Measurements from ENCODE around the gene ATP6V1G2.

Gene ATP6V1G2

GRCh38 chr6:31532644-31533454, 13.6 kb downstream of the ATP6V1G2 start:
- Histone ChIP-seq H3F3A (ENCODE audit: control insufficient read depth, insufficient read depth) (peaks cover 54% of the 10 kb centered on the region), H4K20me1 (ENCODE audit: control insufficient read depth, insufficient read depth, low read depth, low read length) (peaks cover 33% of the 10 kb centered on the region), H3K9me3 (ENCODE audit: control insufficient read depth, insufficient read depth, low read length) (no peaks in the 10 kb centered on the region)

GRCh38 chr6:31531771-31532643, 14.4 kb downstream of the ATP6V1G2 start:
- peaks cover 4% of the 10 kb centered on the region; the same call in 1 of the 2 replicates for H3K4me1 ChIP-seq (ENCODE audit: control insufficient read depth, low read length)
- H3K4me3 ChIP-seq (ENCODE audit: low read length): no peak overlapping the region
- TF ChIP-seq EZH2phosphoT487 (IDR thresholded peaks at IDR 0.05; ENCODE audit: borderline replicate concordance, low read length) (no peak), CTCF (IDR thresholded peaks at IDR 0.05; ENCODE audit: low read depth, low read length, poor library complexity, severe bottlenecking) (no peak)
- no peaks in the 10 kb centered on the region for H3K9me3 ChIP-seq (ENCODE audit: control insufficient read depth, insufficient read depth, low read length)
- H4K20me1 ChIP-seq (ENCODE audit: control insufficient read depth, insufficient read depth, low read depth, low read length): peaks cover 33% of the 10 kb centered on the region
- H3F3A ChIP-seq (ENCODE audit: control insufficient read depth, insufficient read depth): peaks cover 59% of the 10 kb centered on the region
- peaks cover 36% of the 10 kb centered on the region for H3K79me2 ChIP-seq (ENCODE audit: control insufficient read depth, low read length)
- H3K27me3 ChIP-seq (ENCODE audit: control insufficient read depth, low read length): no peaks in the 10 kb centered on the region
- H3K4me2 ChIP-seq (ENCODE audit: low read length): no peak overlapping the region
- peaks cover 80% of the 10 kb centered on the region for H3K36me3 ChIP-seq (ENCODE audit: control insufficient read depth, low read length)
- no peaks in the 10 kb centered on the region for H3K9me2 ChIP-seq (replicated peaks; ENCODE audit: control insufficient read depth, low read length)
- no peak overlapping the region for H3K27ac ChIP-seq (ENCODE audit: low read depth, low read length)

More at GRCh38 chr6:31532644-31533454, 13.6 kb downstream of the ATP6V1G2 start:
- Histone ChIP-seq H3K4me1 (ENCODE audit: control insufficient read depth, low read length) (peaks cover 4% of the 10 kb centered on the region; the same call in 1 of the 2 replicates), H3K36me3 (ENCODE audit: control insufficient read depth, low read length) (peaks cover 88% of the 10 kb centered on the region), H3K9me2 (replicated peaks; ENCODE audit: control insufficient read depth, low read length) (no peaks in the 10 kb centered on the region), H3K79me2 (ENCODE audit: control insufficient read depth, low read length) (peaks cover 45% of the 10 kb centered on the region), H3K27me3 (ENCODE audit: control insufficient read depth, low read length) (no peaks in the 10 kb centered on the region), H3K4me3 (ENCODE audit: low read length) (no peak overlapping the region), H3K4me2 (ENCODE audit: low read length) (no peak overlapping the region), H3K27ac (ENCODE audit: low read depth, low read length) (no peak overlapping the region)
- TF ChIP-seq CTCF (IDR thresholded peaks at IDR 0.05; ENCODE audit: low read depth, low read length, poor library complexity, severe bottlenecking): no peak
- TF ChIP-seq EZH2phosphoT487 (IDR thresholded peaks at IDR 0.05; ENCODE audit: borderline replicate concordance, low read length): no peak

GRCh38 chr6:31531162-31531561, 15.2 kb downstream of the ATP6V1G2 start:
- Histone ChIP-seq H3K4me1 (ENCODE audit: control insufficient read depth, low read length) (peaks cover 4% of the 10 kb centered on the region; the same call in 1 of the 2 replicates), H4K20me1 (ENCODE audit: control insufficient read depth, insufficient read depth, low read depth, low read length) (peaks cover 28% of the 10 kb centered on the region), H3K4me2 (ENCODE audit: low read length) (no peak overlapping the region), H3K9me2 (replicated peaks; ENCODE audit: control insufficient read depth, low read length) (no peaks in the 10 kb centered on the region), H3K27me3 (ENCODE audit: control insufficient read depth, low read length) (no peaks in the 10 kb centered on the region), H3K4me3 (ENCODE audit: low read length) (no peak overlapping the region), H3K9me3 (ENCODE audit: control insufficient read depth, insufficient read depth, low read length) (no peaks in the 10 kb centered on the region), H3F3A (ENCODE audit: control insufficient read depth, insufficient read depth) (peaks cover 57% of the 10 kb centered on the region), H3K27ac (ENCODE audit: low read depth, low read length) (no peak overlapping the region), H3K79me2 (ENCODE audit: control insufficient read depth, low read length) (peaks cover 28% of the 10 kb centered on the region), H3K36me3 (ENCODE audit: control insufficient read depth, low read length) (peaks cover 72% of the 10 kb centered on the region)
- TF ChIP-seq EZH2phosphoT487 (IDR thresholded peaks at IDR 0.05; ENCODE audit: borderline replicate concordance, low read length) (no peak), CTCF (IDR thresholded peaks at IDR 0.05; ENCODE audit: low read depth, low read length, poor library complexity, severe bottlenecking) (no peak)
